Sigmoid colon (tissue), 7 donors: ENCODE data around the gene TAF6. TPM values are rescaled to one million over a fixed set of nuclear protein-coding genes. Genes with fewer than 3 reads are reported as not detected.
A peak's percentile ranks its signal among the peaks of the same experiment; 100 is the strongest.
"Not testable (repeated sequence)": the region's sequence is repeated elsewhere in the genome, so short reads cannot be mapped to it uniquely, and the experiment has no call there.

ENCODE experiments used
- DNase-seq: peaks from one replicate; pipeline ENCODE4 v3.0.0-alpha.2; 2019
- H3K27ac ChIP-seq, 4 donors: fragments of 200-600 bp; sonication (generic); one replicate each; pipeline ENCODE4 v1.5.1; 2016 to 2019; ENCODE audit warnings: mild to moderate bottlenecking in 1 of 4
- H3K27me3 ChIP-seq, 3 donors: fragments of 200-600 bp; sonication (generic); one replicate each; pipeline ENCODE4 v1.5.1; 2019; ENCODE audit warnings: mild to moderate bottlenecking in 1 of 3
- H3K36me3 ChIP-seq, 4 donors: fragments of 200-600 bp; sonication (generic); one replicate each; pipeline ENCODE4 v1.5.1; 2016 to 2019
- H3K4me1 ChIP-seq, 4 donors: fragments of 200-600 bp; sonication (generic); one replicate each; pipeline ENCODE4 v1.5.1; 2017 to 2019
- H3K4me3 ChIP-seq, 4 donors: fragments of 200-600 bp; sonication (generic); one replicate each; pipeline ENCODE4 v1.5.1; 2017 to 2019; ENCODE audit warnings: mild to moderate bottlenecking in 2 of 4, moderate library complexity in 1 of 4
- H3K9me3 ChIP-seq, 4 donors: fragments of 200-600 bp in 3 of 4; sonication (generic) in 3 of 4; one replicate each; pipeline versions ENCODE4 v1.5.1 to v1.6.1; 2013 to 2019
- CTCF ChIP-seq, 4 experiments: fragments of 450-650 bp in 3 of 4; fragments of 200-600 bp in 1 of 4; IDR thresholded peaks; one replicate each; pipeline ENCODE4 v1.5.1; 2016 to 2019; ENCODE audit warnings: antibody characterized with exemption in 4 of 4, mild to moderate bottlenecking in 3 of 4, moderate library complexity in 2 of 4
- EP300 ChIP-seq, 4 donors: sonication (generic); formaldehyde crosslinking; IDR thresholded peaks; one replicate each; pipeline ENCODE4 v1.6.1; 2017; ENCODE audit warnings: antibody characterized with exemption in 4 of 4
- POLR2A ChIP-seq, 2 donors: fragments of 450-650 bp; IDR thresholded peaks; one replicate each; pipeline ENCODE4 v1.6.1; 2016; ENCODE audit warnings: antibody characterized with exemption in 2 of 2, mild to moderate bottlenecking in 2 of 2, moderate library complexity in 2 of 2
- POLR2AphosphoS5 ChIP-seq, 4 donors: sonication (generic); formaldehyde crosslinking; IDR thresholded peaks; one replicate each; pipeline ENCODE4 v1.6.1; 2017; ENCODE audit warnings: antibody characterized with exemption in 4 of 4
- WGBS, 2 donors: extraction: QIAGEN DNeasy Blood & Tissue Kit; methylation state at CpG; one replicate each; pipeline ENCODE4 v1.1.7; 2013; 5-methylcytosine and 5-hydroxymethylcytosine counted together
- intact Hi-C: fragments of 100-400 bp; cut with DNase I; formaldehyde crosslinking; loops from one replicate; pipeline ENCODE4 v1.15.1; 2023
- polyA plus RNA-seq, 3 donors: library from polyadenylated mRNA; stranded (reverse); fragments of 200-250 nt; gene quantifications; one replicate each; pipeline ENCODE4 v1.2.3, GENCODE V29; 2013
- total RNA-seq, 4 donors: library from RNA; depleted of rRNA; stranded (reverse); fragments of >200 nt; gene quantifications; one replicate each; pipeline ENCODE4 v1.1.0, GENCODE V29; 2016
- donor health status: healthy with polysubstance abuse.
- donor health status: Bipolar disorder and iron deficiency.
- donor health status: healthy.

The TAF6 gene
- total and polyA plus RNA-seq, 7 donors: 18.0 to 87.8 (median 56.6) TPM

GRCh38 chr7:100130608-100131453 is 11.7 kb upstream of the TAF6 start:
- no peak overlapping the region for H3K27ac ChIP-seq
- peak; percentile 89 for DNase-seq
- H3K4me1 ChIP-seq: peaks cover 0 to 28% (median 22%) of the 10 kb centered on the region in 4 donors
- no peaks in the 10 kb centered on the region for H3K9me3 ChIP-seq
- H3K27me3 ChIP-seq: no peaks in the 10 kb centered on the region
- 5 to 13% methylated on average over 24 of the region's 24 CpGs for WGBS, 2 donors
- no peak overlapping the region for H3K4me3 ChIP-seq
- no peaks in the 10 kb centered on the region for H3K36me3 ChIP-seq
- TF ChIP-seq CTCF (IDR thresholded peaks at IDR 0.05) (peak; percentile 73 to 92 (median 83)), POLR2AphosphoS5 (IDR thresholded peaks at IDR 0.05) (no peak)
- intact Hi-C loops: no loop called here

GRCh38 chr7:100130220-100130607 is 11.1 kb upstream of the TAF6 start:
- H3K4me3 ChIP-seq, H3K9me3 ChIP-seq, DNase-seq, H3K27me3 ChIP-seq, H3K27ac ChIP-seq, intact Hi-C loops, H3K36me3 ChIP-seq: not testable (repeated sequence)
- 94 to 98% methylated on average over 1 of the region's 1 CpG for WGBS, 2 donors
- peaks cover 0 to 33% (median 24%) of the 10 kb centered on the region in 4 donors for H3K4me1 ChIP-seq

GRCh38 chr7:100128637-100128963 is 9.4 kb upstream of the TAF6 start:
- Histone ChIP-seq H3K36me3 (peaks cover 0 to 4% (median 0%) of the 10 kb centered on the region in 4 donors), H3K27me3 (no peaks in the 10 kb centered on the region), H3K4me1 (peaks cover 0 to 33% (median 24%) of the 10 kb centered on the region in 4 donors), H3K27ac (peak overlapping the region in 3 of 4 donors; percentile 93 to 95 (median 94)), H3K9me3 (no peaks in the 10 kb centered on the region), H3K4me3 (no peak overlapping the region)
- no peak for TF ChIP-seq EP300 (IDR thresholded peaks at IDR 0.05)
- TF ChIP-seq POLR2AphosphoS5 (IDR thresholded peaks at IDR 0.05): no peak
- TF ChIP-seq POLR2A (IDR thresholded peaks at IDR 0.05): no peak
- no peak for TF ChIP-seq CTCF (IDR thresholded peaks at IDR 0.05)
- WGBS, 2 donors: 39 to 56% methylated on average over 1 of the region's 1 CpG
- no peak for DNase-seq
- intact Hi-C loops: loop anchor here (5.0 kb wide), 2 partner anchors 136 to 211 kb away; partner anchors contain the start of gene TRIM4

GRCh38 chr7:100127866-100128636 is 8.9 kb upstream of the TAF6 start:
- Histone ChIP-seq H3K9me3 (no peaks in the 10 kb centered on the region), H3K27ac (peak overlapping the region; percentile 91 to 95 (median 94)), H3K4me1 (peaks cover 0 to 33% (median 24%) of the 10 kb centered on the region in 4 donors), H3K4me3 (peak overlapping the region; percentile 64 to 88 (median 80)), H3K27me3 (no peaks in the 10 kb centered on the region), H3K36me3 (peaks cover 0 to 7% (median 0%) of the 10 kb centered on the region in 4 donors)
- 2 to 5% methylated on average over 37 of the region's 37 CpGs for WGBS, 2 donors
- DNase-seq: no peak
- intact Hi-C loops: loop anchor here (2.0 to 5.0 kb wide), 4 partner anchors 27 to 211 kb away; partner anchors contain the start of genes AP4M1, COPS6, MCM7 and TRIM4
- no peak for TF ChIP-seq POLR2A (IDR thresholded peaks at IDR 0.05)

- WGBS, 2 donors: 0% methylated on average over 85 of the region's 85 CpGs
Measured at GRCh38 chr7:100126931-100127865, 8.0 kb upstream of the TAF6 start, which contains the start of gene MBLAC1. Gene MBLAC1, plus strand, starts transcription at chr7:100126967. Its CDS starts 429 bp downstream, at chr7:100127396.

More at GRCh38 chr7:100126931-100127865, 8.0 kb upstream of the TAF6 start, which contains the start of gene MBLAC1:
- TF ChIP-seq POLR2AphosphoS5 (IDR thresholded peaks at IDR 0.05): peak; percentile 44 to 91 (median 76)
- peak; percentile 13 to 81 for TF ChIP-seq POLR2A (IDR thresholded peaks at IDR 0.05)
- no peak for TF ChIP-seq EP300 (IDR thresholded peaks at IDR 0.05)
- peak; percentile 94 for DNase-seq
- Histone ChIP-seq H3K27me3 (no peaks in the 10 kb centered on the region), H3K27ac (peak within 1 kb of the TSS; percentile 91 to 95 (median 94)), H3K4me3 (peak within 1 kb of the TSS; percentile 64 to 88 (median 80)), H3K36me3 (peaks cover 0 to 12% (median 0%) of the 10 kb centered on the region in 4 donors), H3K4me1 (peaks cover 0 to 33% (median 22%) of the 10 kb centered on the region in 4 donors), H3K9me3 (no peaks in the 10 kb centered on the region)
- intact Hi-C loops: loop anchor here (2.0 to 5.0 kb wide), 4 partner anchors 26 to 210 kb away; partner anchors contain the start of genes AP4M1, COPS6, MCM7 and TRIM4
